IPS-18a (cell line): Measurements from ENCODE around the gene MST1R.
A peak's percentile ranks its signal among the peaks of the same experiment; 100 is the strongest.
"Not testable (repeated sequence)": the region's sequence is repeated elsewhere in the genome, so short reads cannot be mapped to it uniquely, and the experiment has no call there.

Experiments used
- H3K27ac ChIP-seq: one replicate; pipeline ENCODE4 v1.5.1; 2013; ENCODE audit warnings: low read length
- H3K27me3 ChIP-seq: one replicate; pipeline ENCODE4 v1.6.1; 2013; ENCODE audit warnings: mild to moderate bottlenecking, low read length; ENCODE audit not compliant: control insufficient read depth, insufficient read depth
- H3K36me3 ChIP-seq: one replicate; pipeline ENCODE4 v1.6.1; 2013; ENCODE audit warnings: low read depth, low read length; ENCODE audit not compliant: control insufficient read depth
- H3K4me1 ChIP-seq: one replicate; pipeline ENCODE4 v1.6.1; 2013; ENCODE audit warnings: low read depth, low read length; ENCODE audit not compliant: control insufficient read depth
- H3K4me3 ChIP-seq: one replicate; pipeline ENCODE4 v1.5.1; 2013; ENCODE audit warnings: low read length
- H3K9ac ChIP-seq: one replicate; pipeline ENCODE4 v1.6.1; 2013; ENCODE audit warnings: mild to moderate bottlenecking, low read length, moderate library complexity
- H3K9me3 ChIP-seq: one replicate; pipeline ENCODE4 v1.6.1; 2013; ENCODE audit warnings: low read depth, low read length; ENCODE audit not compliant: control insufficient read depth

Gene MST1R

DNA sequence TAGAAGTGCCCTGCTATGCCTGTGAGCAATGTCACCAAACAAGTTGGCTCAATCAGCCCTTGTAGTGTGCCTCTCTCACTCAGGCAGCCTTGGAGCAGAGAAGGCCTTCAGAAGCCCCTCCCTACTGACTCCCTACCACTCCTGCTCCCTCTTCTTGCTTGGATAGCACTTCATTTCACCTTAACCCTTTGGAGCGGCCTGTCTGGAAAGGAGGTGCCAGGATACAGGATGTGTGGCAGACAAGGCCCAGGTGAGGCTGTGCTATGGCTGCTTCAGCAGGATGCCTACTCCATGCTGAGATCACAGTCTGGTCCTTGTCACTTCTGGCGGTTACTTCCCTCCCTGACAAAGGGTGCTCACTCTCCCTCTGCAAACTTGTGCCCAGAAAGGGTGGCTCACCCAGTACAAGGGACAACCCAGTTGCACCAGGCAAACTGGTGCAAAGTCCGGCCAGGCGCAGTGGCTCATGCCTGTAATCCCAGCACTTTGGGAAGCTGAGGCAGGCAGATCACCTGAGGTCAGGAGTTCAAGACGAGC lies 24.9 kb upstream of the MST1R start:
- Histone ChIP-seq H3K9ac (no peak overlapping the region), H3K27ac (no peak overlapping the region), H3K4me3 (peak overlapping the region; percentile 89), H3K4me1 (peaks cover 11% of the 10 kb centered on the region), H3K9me3 (no peaks in the 10 kb centered on the region), H3K27me3 (no peaks in the 10 kb centered on the region), H3K36me3 (no peaks in the 10 kb centered on the region)

DNA sequence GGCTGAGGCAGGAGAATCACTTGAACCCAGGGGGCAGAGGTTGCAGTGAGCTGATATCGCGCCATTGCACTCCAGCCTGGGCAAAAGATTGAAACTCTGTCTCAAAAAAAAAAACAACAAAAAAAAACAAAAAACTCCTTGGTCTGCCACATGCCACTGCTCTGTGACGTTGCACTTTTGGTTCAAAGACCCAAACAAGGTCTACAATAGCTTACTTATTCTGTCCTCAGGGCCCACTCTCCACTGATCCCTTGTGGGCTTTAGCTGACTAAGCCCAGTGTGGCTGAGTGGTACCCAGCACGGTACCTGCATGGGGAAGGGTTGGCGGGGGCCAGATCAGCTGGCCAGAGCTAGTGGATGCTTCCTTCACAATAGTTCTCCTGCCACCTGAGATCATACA lies 24.1 kb upstream of the MST1R start:
- Histone ChIP-seq H3K36me3 (no peaks in the 10 kb centered on the region), H3K9me3 (no peaks in the 10 kb centered on the region), H3K4me3 (no peak overlapping the region), H3K4me1 (peaks cover 11% of the 10 kb centered on the region), H3K9ac (no peak overlapping the region), H3K27ac (no peak overlapping the region), H3K27me3 (no peaks in the 10 kb centered on the region)

DNA sequence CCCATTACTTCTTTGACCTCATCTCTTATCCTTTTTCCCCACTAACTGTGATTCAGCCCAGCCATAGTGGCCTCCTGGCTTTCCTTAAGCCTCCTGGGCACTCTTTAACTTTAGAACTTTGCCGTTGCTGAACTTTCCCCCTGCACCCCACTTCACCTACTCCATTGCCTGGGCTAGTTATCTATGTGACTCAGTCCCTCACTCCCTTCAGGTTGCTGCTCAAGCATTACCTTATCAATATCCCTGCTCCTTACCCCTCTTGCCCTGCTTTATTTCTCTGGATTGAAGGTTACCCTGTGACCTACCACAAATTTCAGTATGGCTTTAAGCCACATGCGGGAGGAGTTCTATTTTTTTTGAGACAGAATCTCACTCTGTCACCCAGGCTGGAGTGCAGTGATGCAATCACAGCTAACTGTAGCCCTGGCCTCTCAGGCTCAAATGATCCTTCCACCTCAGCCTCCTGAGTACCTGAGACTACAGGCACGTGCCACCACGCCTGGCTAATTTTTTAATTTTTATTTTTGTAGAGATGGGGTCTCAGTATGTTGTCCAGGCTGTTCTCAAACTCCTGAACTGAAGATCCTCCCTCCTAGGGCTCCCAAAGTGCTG lies 22.6 kb upstream of the MST1R start:
- no peaks in the 10 kb centered on the region for H3K36me3 ChIP-seq

DNA sequence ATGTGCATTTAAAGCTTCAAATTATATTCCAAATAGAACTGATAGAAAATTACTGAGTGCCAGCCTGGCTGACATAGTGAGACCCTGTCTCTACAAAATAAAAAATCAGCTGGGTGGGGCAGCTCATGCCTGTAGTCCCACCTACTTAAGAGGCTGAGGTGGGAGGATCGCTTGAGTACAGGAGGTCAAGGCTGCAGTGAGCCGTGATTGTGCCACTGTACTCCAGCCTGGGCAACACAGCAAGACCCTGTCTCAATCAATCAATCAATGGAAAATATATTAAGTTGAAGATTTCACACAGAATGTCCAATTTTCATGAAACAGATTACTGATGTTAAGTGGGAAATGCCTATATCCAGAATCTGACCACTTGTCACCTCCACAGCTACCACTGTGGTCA lies 21.8 kb upstream of the MST1R start:
- no peak overlapping the region for H3K9ac ChIP-seq
- no peaks in the 10 kb centered on the region for H3K27me3 ChIP-seq
- H3K9me3 ChIP-seq: no peaks in the 10 kb centered on the region
- no peak overlapping the region for H3K4me3 ChIP-seq
- H3K36me3 ChIP-seq: no peaks in the 10 kb centered on the region
- peaks cover 8% of the 10 kb centered on the region for H3K4me1 ChIP-seq
- H3K27ac ChIP-seq: no peak overlapping the region

More for the DNA sequence above, 22.6 kb upstream of the MST1R start:
- Histone ChIP-seq H3K4me3 (no peak overlapping the region), H3K27ac (no peak overlapping the region), H3K9me3 (no peaks in the 10 kb centered on the region), H3K27me3 (no peaks in the 10 kb centered on the region), H3K4me1 (peaks cover 11% of the 10 kb centered on the region), H3K9ac (no peak overlapping the region)

DNA sequence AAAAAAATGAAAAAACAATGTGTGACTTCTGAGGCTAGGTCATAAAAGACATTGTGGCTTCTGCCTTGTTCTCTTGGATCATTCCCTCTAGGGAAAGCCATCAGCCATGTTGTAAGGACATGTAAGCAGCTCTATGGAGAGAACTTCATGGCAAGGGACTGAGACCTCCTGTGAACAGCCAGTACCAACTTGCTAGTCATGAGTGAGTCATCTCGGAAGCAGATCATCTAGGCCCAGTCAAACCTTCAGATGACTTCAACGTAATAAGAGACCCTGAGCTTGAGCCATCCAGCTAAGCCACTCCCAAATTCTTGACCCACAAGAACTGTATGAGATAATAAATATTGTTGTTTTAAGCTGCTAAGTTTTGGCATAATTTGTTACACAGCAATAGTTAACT lies 21.0 kb upstream of the MST1R start:
- no peaks in the 10 kb centered on the region for H3K4me1 ChIP-seq
- H3K9me3 ChIP-seq: no peaks in the 10 kb centered on the region
- no peak overlapping the region for H3K4me3 ChIP-seq
- H3K9ac ChIP-seq: no peak overlapping the region
- no peaks in the 10 kb centered on the region for H3K27me3 ChIP-seq
- H3K36me3 ChIP-seq: no peaks in the 10 kb centered on the region
- no peak overlapping the region for H3K27ac ChIP-seq

DNA sequence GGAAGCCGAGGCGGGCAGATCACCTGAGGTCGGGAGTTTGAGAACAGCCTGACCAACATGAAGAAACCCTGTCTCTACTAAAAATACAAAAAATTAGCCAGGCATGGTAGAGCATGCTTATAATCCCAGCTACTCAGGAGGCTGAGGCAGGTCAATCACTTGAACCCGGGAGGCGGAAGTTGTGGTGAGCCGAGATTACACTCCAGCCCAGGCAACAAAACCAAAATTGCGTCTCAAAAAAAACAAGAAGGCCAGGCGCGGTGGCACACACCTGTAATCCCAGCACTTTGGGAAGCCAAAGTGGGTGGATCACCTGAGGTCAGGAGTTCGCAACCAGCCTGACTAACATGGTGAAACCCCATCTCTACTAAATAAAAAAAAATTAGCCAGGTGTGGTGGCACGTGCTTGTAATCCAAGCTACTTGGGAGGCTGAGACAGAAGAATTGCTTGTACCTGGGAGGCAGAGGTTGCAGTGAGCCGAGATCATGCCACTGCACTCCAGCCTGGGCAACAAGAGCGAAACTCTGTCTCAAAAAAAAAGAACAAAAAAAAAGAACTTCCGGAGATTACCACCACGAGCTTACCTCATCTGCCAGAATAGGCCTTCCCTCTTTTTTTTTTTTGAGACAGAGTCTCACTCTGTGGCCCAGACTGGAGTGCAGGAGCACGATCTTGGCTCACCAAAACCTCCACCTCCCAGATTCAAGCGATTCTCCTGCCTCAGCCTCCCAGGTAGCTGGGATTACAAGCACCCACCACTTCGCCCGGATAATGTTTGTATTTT lies 14.3 kb upstream of the MST1R start:
- not testable (repeated sequence) for H3K27ac ChIP-seq, H3K9me3 ChIP-seq, H3K27me3 ChIP-seq, H3K4me1 ChIP-seq, H3K9ac ChIP-seq, H3K36me3 ChIP-seq, H3K4me3 ChIP-seq

DNA sequence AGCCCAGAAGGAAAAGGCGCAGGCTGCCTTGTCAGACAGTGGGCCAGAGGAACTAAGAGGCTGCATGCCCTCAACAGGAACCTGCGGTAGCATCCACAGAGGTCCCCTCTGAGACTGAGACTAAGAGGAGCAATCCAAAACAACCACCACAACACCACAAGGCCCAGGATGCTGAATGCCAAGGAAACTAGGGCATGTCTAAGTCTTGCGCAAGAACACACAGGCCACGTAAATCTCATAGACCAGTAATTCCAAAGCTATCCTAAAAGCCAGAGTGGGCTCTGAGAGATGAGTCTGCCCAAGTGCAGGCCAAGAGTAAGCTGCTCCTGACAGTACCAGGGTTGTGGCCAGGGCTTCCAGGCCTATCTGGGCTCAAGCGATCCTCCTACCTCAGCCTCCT lies 13.0 kb upstream of the MST1R start:
- no peaks in the 10 kb centered on the region for H3K4me1 ChIP-seq
- H3K27ac ChIP-seq: no peak overlapping the region
- H3K4me3 ChIP-seq: no peak overlapping the region

DNA sequence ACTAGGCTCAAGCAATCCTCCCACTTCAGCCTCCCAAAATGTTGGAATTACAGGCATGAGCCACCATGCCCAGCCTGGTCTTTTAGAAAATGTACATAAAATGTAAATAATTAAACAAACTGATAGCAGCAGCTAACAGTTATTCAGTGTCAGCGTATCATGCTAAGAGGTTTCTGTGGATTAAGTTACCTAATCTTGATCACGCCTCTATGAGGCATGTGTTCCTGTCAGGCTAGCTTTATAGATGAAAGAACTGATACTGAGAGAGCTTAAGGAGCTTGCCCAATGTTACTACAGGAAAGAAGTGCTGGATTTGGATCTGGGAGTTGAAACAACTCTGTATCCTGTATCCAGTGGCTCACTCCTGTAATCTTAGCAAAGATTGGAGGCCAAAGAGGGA lies 11.2 kb upstream of the MST1R start:
- no peak overlapping the region for H3K4me3 ChIP-seq
- H3K9me3 ChIP-seq: no peaks in the 10 kb centered on the region
- no peaks in the 10 kb centered on the region for H3K36me3 ChIP-seq
- H3K9ac ChIP-seq: no peak overlapping the region
- peaks cover 7% of the 10 kb centered on the region for H3K4me1 ChIP-seq
- peaks cover 14% of the 10 kb centered on the region for H3K27me3 ChIP-seq
- no peak overlapping the region for H3K27ac ChIP-seq

More for the DNA sequence above, 13.0 kb upstream of the MST1R start:
- Histone ChIP-seq H3K9ac (no peak overlapping the region), H3K36me3 (no peaks in the 10 kb centered on the region), H3K9me3 (no peaks in the 10 kb centered on the region), H3K27me3 (peaks cover 5% of the 10 kb centered on the region)

DNA sequence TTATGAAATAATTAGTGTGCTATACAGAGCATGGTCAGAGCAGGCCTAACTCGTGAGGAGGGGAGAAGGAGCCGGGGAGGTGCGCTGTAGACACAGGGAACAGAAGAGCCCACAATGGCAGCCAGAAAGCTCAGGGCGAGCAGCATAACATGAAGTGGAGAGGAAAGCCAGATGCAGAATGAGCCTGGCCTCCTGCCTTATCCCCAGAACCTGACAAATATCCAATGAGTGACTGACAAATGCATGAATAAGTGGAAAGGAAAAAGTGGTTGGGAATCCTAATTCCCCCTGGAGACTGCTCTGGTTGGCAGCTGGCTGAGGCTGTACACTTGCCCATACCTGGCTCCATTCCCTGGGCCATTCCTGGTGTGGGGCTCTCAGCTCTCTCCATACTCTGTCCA lies 9.2 kb upstream of the MST1R start:
- Histone ChIP-seq H3K4me1 (peaks cover 11% of the 10 kb centered on the region), H3K27me3 (peaks cover 28% of the 10 kb centered on the region), H3K36me3 (no peaks in the 10 kb centered on the region), H3K9ac (no peak overlapping the region), H3K27ac (no peak overlapping the region), H3K4me3 (no peak overlapping the region), H3K9me3 (no peaks in the 10 kb centered on the region)

DNA sequence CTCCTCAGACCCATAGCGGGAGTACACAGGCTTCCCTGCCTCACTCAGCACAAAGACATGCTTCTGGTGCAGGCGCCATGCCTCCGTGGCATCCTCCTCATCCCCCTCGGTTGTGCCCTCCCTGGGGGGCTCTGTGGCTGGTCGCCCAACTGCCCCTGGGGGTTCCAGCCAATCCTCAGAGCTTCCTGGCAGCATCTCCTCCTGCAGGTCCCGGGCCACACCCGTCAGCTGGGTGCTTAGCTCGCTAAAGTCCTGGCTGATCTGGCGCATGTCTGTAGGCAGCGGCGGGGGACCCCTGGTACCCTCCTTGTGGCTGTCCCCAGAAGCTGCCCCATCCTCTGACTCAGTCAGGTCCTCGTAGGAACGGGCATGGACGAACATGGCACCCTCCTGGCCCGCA lies 7.9 kb upstream of the MST1R start:
- H3K27ac ChIP-seq: no peak overlapping the region
- H3K9ac ChIP-seq: no peak overlapping the region
- H3K36me3 ChIP-seq: no peaks in the 10 kb centered on the region
- H3K9me3 ChIP-seq: no peaks in the 10 kb centered on the region
- H3K4me3 ChIP-seq: no peak overlapping the region
- H3K27me3 ChIP-seq: peaks cover 28% of the 10 kb centered on the region
- peaks cover 12% of the 10 kb centered on the region for H3K4me1 ChIP-seq

DNA sequence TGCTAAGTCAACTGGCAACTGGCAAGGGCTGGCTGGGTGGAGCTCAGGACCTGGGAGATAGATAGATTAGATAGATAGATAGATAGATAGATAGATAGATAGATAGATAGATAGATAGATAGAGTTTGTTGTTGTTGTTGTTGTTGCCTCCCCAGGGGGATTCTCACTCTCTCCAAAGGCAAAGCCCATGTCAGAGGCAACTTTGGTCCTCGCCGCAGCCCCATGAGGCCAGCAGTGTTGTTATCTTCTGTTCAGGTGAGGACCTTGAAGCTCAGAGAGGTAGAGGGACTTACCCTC lies 7.4 kb upstream of the MST1R start:
- Histone ChIP-seq H3K9ac (no peak overlapping the region), H3K4me3 (peak overlapping the region; percentile 48), H3K9me3 (no peaks in the 10 kb centered on the region), H3K36me3 (no peaks in the 10 kb centered on the region), H3K27ac (no peak overlapping the region), H3K27me3 (peaks cover 28% of the 10 kb centered on the region), H3K4me1 (peaks cover 17% of the 10 kb centered on the region)
